GM19351 (cell line): Measurements from ENCODE around the gene KRTAP5-3.

Source experiments
- ATAC-seq: cut with Tn5 transposase; IDR thresholded peaks from one replicate; pipeline ENCODE4 v1.9.1; 2021; ENCODE audit warnings: mild to moderate bottlenecking, moderate library complexity; ENCODE audit not compliant: unreplicated experiment

The KRTAP5-3 gene

DNA sequence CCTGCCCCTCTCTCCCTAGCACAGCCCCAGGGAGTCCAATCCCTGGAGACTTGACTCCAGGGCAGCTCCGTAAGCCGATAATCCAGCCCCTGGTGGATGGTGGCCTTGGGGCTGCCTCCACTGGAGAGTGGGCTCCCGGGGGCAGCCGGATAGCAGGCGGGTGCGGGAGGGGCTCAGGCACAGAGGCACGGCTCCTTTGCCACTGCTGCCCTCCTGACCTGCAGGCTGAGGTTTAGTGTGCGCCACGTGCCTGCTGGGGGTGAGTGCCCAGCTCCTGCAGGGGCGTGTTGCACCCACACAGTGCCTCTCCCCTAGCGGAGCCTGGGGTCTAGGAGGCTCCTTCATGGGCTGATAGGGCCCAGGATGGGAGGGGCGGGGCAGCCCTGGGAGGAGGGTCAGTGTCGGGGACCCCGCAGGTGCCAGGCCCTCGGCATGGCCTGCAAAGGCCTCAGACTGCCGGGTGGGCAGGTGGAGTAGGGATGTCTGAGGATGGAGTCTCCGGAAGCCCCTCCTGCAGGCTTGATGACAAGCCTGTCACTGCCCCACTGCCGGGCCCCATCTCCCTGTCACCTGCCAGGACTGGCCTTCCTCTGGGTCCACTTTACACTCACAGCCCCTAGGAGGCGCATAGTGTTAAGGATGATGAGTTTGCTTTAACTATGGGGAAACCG lies 41.7 kb downstream of the KRTAP5-3 start:
- ATAC-seq: no peak

- ATAC-seq: no peak
These were observed 42.4 kb downstream of the KRTAP5-3 start for GRCh38 chr11:1565904-1566247.

- ATAC-seq: no peak
These were observed 42.9 kb downstream of the KRTAP5-3 start for GRCh38 chr11:1565173-1565903.

- no peak for ATAC-seq
These were observed 43.6 kb downstream of the KRTAP5-3 start for GRCh38 chr11:1564535-1565172.

DNA sequence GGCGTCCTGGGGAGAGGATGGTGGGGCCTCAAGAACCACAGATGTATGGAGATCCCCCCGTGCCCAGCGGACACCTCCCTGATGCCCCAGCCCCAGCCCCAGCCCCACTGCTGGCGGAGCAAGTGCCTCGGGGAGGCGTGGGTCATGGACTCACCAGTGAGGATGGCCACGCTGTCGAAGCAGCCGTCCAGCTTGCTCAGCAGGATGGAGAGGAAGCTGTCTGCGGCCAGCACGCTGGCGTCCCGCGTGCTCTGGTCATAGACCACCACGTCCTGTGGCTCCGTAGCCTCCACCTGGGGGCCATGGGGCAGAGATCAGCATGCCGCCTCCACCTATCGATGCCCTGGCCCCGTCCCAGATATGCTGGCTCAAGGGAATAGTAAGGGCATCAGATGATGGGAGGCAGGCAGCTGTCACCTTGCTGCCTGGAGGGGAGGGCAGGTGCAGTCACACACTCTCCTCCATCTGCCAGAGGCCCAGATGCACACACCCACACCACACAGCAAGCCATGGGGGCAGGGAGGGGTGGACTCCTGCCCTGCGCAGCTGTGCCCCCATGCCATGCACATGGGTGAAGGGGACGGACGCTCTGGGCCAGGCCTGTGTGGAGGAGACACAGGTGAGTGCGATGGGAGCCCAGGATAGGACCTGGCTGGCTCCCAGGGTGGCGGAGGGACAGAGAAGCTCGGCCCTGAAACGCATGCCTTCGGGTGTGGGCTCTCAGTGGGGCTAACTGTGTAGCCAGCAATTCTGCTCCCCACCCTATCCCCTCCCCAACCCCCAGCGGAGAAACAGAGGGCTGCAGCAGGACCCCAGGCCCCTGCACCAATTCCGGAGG lies 44.3 kb downstream of the KRTAP5-3 start:
- no peak for ATAC-seq

DNA sequence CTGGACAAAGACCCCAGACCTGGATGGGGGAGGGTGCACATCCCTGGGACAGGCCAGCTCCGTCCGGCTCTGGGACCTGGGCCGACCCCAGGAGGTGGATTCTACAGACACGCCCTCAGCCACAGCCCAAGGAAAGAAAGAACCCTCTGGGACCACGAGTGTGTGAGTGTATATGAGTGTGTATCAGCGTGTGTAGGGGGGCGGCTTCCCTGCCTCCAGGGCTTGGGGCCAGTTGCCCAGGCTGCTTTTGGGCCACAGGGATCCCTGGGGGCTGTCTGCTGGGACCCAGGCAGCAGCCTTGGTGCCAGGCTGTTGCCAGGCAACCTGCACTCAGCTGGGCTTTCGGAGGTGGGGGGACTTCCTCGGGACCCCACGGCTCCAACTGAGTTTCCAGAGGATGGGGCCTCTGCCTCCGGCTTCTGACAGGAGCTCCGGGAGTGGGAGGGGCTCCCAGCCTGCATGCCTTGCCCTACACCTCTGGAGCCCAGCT lies 45.1 kb downstream of the KRTAP5-3 start:
- ATAC-seq: no peak

DNA sequence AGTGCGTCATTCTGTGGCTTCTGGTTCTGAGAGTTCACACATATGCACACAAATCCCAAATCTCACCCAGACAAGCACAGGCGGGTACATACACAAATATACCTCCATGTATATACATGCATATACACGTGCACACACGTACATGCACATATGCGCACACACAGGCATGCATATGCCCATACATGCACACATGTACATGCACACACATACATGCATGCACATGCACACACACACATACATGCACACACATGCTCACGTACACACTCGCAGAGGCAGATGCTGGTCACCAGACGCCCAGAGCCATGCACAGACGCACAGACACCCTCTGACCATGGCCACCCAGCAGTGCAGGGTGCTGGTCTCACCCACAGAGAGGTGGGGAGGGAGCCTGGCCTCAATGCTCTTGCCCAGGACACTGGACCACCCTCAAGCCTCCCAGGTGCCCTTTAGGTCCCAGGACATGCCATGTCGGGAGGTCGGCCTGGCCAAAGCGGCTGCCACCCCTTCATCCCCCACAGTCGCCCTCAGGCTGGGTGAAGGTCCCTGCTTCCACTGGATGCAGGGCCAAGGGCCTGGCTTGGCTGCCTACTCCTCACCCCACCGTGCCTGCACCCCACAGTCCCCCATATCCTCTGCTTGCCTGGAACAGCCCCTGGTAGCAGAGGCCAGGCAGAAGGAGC lies 45.7 kb downstream of the KRTAP5-3 start:
- no peak for ATAC-seq

DNA sequence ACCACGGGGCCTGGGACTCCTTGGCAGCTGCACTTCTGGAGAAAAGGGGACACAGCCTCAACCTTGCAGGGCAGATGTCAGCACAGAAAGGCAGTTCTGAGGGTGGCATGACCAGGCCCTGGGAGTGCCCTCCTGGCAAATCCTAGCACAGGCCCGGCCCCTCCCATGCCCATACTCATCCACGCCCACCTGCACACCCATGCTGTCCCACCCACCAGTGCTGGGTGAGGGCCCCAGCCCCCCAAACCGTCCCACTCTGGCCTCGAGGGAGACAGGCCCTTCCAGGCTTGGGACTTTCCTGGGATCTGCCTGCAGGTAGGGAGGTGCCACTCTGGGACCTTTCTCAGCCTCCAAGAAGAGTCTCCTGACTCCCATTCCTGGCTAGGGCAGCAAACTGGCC lies 46.3 kb downstream of the KRTAP5-3 start:
- ATAC-seq: no peak

DNA sequence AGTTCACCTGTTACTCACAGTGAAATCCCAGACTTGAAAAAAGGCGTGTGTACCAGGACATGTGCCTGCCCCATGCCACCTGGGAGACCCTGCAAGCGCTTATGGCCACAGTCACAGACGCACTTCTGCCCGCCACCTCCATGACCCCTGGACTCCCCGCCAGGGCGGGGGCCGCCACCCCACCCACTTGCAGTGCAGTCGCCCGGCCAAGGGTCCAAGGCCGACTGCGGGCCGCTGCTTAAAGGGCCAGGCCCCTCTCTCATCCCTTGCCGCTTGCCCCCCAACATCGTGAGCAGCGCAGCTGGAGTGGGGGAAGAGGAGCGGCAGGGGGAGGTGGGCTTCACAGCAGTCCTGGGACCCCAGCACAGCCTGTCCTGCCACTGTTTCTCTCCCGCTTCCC lies 47.0 kb downstream of the KRTAP5-3 start:
- no peak for ATAC-seq

DNA sequence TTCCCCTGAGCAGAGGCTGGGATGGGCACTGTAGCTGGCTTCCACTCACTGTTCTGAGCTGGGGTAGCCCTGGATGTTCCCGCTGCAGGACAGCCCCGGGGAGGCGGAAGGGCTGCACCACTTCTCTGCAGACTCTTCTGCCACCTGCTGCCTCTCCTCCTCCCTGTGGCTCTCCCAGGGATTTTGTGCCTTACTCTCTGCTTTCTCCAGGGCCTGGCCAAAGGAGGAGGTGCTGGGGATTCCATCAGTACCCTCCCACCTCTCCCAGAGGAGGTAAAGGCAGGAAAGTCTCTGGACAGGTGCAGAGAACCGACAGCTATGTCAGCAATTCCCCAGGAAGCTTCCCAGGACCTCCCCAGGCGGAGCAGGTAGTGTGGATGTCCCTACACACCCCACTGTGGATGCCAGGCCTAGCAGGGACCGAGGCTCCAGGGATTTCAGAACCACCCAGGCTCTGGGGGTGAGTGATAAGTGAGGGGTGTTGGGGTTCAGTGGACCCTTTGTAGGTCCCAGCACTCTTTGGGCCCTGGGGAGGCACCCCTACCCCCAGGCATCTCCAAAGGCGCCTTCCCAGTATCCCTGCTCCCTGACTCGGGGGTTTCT lies 47.5 kb downstream of the KRTAP5-3 start:
- no peak for ATAC-seq

DNA sequence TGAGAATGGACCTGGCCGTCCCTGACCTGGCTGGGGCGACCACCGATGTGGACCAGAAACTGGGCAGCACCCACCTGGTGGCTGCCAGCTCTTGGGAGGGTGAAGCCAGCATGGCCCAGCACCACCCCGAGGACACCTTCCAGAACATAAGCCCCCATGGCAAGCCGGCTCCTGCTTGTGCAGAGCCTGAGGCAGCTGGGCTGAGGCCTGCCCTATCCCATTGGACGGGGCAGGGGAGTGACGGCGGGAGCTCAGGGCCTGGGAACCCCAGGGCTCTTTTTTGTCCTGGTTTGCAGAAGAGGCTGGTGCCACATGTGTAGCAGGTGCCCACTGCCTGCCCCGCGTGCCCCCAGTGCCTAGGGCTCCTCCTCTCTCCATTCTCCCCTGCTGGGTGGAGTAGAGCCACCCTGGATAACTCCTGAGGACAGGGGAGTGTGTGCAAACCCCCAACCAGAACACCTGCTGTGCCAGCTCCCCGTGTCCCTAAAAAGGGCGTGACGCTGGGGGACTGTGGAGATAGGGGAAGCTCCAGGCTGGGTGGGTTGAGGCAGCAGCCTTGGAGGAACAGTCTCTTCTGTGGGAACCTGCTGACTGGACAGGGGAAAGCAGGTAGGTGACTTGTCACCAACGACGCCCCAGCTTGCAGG lies 48.1 kb downstream of the KRTAP5-3 start:
- ATAC-seq: no peak

DNA sequence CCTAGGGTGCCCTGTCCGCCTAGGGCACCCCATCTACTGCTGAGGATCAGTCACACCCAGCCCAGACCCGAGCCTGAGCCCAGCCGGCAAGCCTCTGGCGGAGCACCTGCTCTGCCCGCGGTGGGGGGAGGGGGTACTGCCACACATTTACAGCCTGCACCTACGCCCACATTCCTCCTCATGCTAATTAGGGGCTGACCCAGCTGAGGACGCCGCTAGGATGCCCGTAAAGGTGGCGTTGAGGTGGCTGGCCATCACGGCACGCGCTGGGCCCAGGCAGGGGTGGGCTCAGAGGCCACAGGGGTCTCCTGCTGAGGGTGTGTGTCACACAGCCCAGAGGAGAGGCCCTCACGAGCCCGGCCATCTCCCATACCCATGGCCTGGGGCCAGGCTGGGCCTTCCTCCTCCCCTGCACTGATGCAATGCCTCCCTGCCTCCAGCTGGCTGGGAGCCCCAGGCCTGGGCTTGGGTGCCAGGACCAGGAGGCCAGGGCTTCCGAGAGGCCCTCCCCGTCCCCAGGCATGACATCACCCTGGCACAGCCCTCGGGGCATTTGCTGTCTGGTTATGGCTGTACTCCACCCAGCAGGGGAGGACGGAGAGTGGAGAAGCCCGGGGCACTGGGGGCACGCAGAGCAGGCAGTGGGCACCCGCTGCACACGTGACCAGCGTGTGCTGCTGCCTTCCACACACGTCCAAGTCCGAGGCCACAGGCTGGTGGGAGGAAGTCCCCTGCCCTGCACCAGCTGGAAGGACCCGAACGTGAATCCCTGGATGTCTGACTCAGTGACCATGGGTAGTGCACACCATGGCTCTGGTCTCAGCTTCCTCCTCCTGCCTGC lies 48.9 kb downstream of the KRTAP5-3 start:
- ATAC-seq: no peak

GRCh38 chr11:1558775-1559110 lies 49.5 kb downstream of the KRTAP5-3 start:
- ATAC-seq: no peak

DNA sequence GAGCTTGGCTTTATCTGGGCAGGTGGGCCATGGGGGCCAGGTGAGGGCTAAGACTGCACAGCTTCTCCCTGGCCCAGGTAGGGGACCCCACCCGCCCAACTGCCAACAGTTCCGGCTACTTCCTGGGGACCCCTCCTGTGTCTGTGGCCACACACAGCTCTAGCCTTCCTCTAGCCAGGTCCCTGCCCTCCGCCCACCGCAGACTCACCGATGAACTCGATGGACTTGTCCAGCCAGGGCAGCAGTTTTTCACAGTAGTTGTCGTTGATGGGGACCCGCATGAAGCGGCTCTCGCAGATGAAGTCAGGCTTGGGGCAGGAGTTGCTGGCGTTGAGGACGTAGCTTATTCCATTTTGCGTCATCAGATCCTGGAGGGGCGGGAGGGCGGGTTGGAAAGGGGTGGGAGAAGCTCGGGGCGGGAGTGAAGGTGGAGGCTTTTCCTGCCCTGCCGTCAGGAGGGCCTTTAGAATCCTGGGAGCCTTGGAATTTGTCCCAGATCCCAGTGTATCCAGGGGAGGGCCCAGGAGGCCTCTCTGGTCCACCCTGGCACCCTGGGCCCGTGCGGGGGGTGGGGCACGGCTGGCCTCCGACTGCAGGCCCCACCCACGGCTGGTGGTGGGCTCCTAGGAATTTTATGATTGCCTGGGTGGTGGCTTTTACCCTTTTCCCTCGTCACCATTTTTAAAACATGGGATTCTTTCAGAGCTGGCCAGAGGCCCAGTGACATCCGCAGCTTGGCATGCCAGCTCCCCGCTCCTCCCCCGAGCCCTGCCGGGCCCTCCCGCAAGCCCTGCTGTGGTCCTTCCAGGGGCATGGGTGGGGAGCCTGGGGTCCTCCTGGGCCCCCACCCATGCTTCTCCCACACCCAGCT lies 50.1 kb downstream of the KRTAP5-3 start:
- no peak for ATAC-seq
